Epithelial cell of esophagus (primary cell): Measurements from ENCODE around the gene VRK2.

Experiments
- DNase-seq: peaks from one replicate; pipeline ENCODE4 v3.0.0; 2010; ENCODE audit warnings: low read depth
- H3K4me3 ChIP-seq: 2 replicates; pipeline ENCODE4 v1.5.1; 2011; ENCODE audit warnings: mild to moderate bottlenecking, low read length, control low read depth
- TF ChIP-seq, protein P1 (sequence below): IDR thresholded peaks from 2 replicates; pipeline ENCODE4 v1.5.1; 2011; ENCODE audit warnings: low read depth, mild to moderate bottlenecking, low read length, control low read depth, inconsistent platforms; ENCODE audit not compliant: insufficient read depth; ENCODE audit errors: missing control alignments

The VRK2 gene

GRCh38 chr2:58203018-58203417 lies 156.4 kb downstream of the VRK2 start:
- DNase-seq: no peak
- TF ChIP-seq, protein P1, sequence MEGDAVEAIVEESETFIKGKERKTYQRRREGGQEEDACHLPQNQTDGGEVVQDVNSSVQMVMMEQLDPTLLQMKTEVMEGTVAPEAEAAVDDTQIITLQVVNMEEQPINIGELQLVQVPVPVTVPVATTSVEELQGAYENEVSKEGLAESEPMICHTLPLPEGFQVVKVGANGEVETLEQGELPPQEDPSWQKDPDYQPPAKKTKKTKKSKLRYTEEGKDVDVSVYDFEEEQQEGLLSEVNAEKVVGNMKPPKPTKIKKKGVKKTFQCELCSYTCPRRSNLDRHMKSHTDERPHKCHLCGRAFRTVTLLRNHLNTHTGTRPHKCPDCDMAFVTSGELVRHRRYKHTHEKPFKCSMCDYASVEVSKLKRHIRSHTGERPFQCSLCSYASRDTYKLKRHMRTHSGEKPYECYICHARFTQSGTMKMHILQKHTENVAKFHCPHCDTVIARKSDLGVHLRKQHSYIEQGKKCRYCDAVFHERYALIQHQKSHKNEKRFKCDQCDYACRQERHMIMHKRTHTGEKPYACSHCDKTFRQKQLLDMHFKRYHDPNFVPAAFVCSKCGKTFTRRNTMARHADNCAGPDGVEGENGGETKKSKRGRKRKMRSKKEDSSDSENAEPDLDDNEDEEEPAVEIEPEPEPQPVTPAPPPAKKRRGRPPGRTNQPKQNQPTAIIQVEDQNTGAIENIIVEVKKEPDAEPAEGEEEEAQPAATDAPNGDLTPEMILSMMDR: no peak
- H3K4me3 ChIP-seq: no peak overlapping the region

DNA sequence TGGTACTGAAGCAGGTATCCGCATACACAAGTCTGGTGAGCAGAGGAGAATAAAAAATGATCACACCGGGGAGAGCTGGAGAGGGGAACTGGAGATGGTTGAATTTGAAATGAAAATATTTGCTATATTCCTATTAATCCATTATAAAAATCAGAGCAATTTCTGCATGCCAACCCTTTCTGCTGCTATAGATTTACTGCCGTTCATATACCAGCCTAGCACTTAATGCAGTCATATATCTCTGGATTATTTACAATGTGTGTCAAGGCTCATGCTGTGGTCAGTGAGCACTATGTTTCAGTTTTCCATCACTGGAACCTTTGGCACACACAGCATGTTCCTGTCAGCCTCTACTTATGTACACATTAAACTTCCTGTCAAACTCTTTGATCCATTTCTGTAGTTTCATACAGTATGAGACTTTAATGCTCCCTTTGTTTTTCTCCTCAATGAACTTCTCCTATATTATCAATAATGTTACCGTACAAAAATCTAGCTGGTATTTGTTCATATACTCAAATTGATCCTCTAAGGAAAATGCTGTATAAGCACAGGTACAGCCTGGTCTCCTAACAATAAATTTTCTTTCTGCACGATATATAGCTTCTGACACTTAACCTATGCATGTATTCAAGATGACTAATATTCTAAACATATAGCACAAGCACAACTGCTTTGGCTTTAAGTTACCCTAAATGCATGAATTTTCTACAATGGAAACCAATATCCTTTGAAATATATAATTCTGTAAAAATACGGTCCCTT lies 157.8 kb downstream of the VRK2 start:
- DNase-seq: peak; percentile 16

GRCh38 chr2:58206785-58207184 lies 160.2 kb downstream of the VRK2 start:
- DNase-seq: no peak

More for the DNA sequence above, 157.8 kb downstream of the VRK2 start:
- H3K4me3 ChIP-seq: no peak overlapping the region
- TF ChIP-seq, protein P1: no peak

DNA sequence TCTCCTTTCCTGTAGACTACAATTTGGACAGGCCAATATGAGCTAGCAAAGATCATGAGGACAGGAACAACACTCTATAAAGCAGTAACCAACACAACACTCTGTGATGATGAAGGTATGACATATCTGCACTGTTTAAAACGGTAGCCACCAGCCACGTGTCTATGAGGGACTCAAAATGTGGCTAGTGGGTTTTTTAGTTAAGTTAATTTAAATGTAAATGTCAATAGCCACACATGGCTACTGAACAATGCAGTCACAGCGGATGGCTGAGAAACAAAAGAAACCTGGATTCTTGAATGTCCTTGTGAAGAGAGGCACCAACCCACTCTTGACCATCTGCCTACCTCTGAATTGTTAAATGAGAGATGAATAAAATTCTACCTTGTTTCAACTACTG lies 160.6 kb downstream of the VRK2 start:
- DNase-seq: no peak
- TF ChIP-seq, protein P1: no peak
- no peak overlapping the region for H3K4me3 ChIP-seq

More at GRCh38 chr2:58206785-58207184, 160.2 kb downstream of the VRK2 start:
- TF ChIP-seq, protein P1: no peak
- H3K4me3 ChIP-seq: no peak overlapping the region
